ENCODE results near the gene RPS8.
"Not testable (repeated sequence)": the region's sequence is repeated elsewhere in the genome, so short reads cannot be mapped to it uniquely, and the experiment has no call there.

Gene RPS8

GRCh38 chr1:44803312-44804095, 28.2 kb downstream of the RPS8 start:
- DNase-seq = no peak

- no peak for DNase-seq
Measured at GRCh38 chr1:44805311-44806024, 30.1 kb downstream of the RPS8 start.

DNA sequence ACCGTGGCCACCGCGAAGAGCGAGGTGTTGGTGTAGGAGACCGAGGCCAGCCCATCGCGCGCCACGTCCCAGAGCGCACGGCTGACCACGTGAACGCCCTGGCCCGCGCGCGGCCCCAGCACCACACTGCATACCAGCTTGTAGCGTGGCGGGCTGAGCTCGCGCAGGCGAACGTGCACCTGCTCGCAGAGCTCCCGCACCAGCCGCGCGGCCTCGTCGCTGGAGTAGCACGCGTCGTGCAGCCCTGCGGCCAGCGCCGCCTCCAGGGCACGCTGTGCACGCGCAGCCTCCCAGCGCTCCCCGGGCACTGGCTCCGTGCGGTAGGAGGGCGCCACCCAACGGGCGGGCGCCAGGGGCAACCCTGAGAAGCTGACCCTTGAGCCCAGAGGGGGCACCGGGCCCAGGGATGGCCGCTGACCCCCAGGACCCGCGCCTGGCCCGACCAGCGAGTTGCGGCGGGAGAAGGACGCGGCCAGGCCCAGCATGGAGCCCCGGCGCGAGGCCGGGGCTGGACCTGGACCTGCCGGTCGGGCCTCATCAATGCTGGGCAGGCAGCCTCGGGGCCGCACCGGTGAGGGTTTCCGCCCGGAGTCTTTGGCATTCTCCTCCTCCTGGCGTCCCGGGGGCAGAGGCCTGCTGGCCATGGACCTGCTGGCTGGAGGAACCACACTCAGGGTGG, 30.8 kb downstream of the RPS8 start:
- no peak for DNase-seq

GRCh38 chr1:44806704-44807363, 31.5 kb downstream of the RPS8 start, which contains the start of gene DYNLT4:
TSS of gene DYNLT4 (minus strand) at chr1:44807351. CDS start at chr1:44806668, 683 bp downstream.
- no peak for DNase-seq

DNA sequence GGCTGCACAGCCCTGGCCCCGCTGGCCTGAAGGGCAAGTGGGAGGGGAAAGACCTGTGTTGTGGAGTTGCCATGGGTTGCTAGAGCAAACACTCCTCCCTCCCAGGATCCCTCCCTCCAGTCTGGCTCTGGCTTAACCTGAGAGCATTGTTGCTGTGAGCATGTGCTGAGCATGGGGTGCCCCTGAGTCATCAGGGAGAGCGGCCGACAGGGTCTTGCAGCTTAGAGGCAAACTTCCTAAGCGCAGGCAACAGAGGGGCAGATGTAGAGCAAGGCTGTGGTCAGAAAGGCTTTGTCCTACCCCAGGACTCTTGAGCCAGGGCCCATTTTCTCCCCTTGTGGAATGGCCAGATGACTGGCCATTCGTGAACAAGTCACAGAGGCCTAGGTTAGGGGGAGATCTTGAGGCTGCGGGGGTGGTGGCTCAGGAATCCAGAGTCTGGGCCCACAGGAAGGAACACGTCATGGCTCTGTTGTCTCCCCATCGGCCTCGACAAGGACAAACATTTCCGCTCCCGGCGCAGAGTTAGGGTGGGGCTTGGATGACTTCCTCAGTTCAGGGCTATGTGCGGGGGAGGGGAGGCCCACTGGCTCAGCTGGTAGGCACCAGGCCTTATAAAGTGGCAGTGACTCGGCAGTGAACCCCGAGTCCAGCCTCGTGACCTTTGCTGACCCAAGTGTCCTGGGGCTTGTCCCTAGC, 32.2 kb downstream of the RPS8 start:
- peak; percentile 79 to 84 for DNase-seq

DNA sequence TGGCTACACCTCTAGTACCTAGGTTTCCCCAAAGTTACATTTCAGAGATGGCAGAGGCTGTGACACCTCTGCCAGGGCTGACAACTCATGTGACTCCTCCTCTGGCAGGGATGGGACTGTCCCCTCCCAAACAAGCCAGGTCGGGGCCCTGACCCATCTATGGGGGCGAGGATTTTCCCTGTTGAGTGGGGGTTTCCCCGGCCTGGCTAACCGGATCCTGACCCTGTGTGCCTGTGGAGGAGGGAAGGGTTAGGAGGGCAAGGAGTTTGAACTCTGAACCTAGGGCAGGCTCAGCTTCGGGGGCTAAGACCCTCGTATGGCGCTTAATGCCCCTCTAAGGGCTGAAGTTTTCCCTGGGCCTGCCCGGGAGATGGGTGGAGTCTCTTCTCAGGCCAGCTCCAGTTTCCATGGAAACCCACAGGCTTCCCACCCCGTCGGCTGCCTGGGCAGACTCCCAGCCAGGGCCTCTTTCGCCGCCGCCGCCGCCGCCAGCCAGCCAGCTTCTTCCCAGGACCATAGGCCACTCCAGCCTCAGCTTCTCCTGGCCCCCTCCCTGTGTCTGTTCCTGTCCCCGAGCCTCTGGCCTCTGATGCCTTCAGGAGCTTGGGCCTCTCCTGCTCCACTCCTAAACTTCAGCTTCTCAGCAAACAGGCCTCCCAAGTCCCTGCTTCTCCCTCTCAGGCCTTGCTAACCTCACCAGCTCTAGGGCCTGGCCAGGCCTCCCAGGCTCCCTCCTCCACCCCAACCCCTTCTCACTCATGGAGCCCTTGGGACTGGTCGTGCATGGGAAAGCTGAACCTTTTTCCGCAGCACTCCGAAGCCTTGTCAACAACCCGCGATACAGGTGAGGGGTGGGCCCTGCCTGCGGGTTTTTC, 33.0 kb downstream of the RPS8 start, which contains the start of gene BTBD19:
Gene BTBD19 (plus strand): TSS at position 461 of the 875 bp plus-strand sequence. CDS start 298 bp downstream, at position 759.
- DNase-seq = peak; percentile 67 to 73

- peak; percentile 77 for DNase-seq
Measured at GRCh38 chr1:44808938-44809917, 33.9 kb downstream of the RPS8 start.

- no peak for DNase-seq
Measured at GRCh38 chr1:44810101-44810761, 34.9 kb downstream of the RPS8 start.

- not testable (repeated sequence) for DNase-seq
Measured at GRCh38 chr1:44810762-44811105, 35.4 kb downstream of the RPS8 start.

- DNase-seq = no peak
Measured at GRCh38 chr1:44811234-44811633, 35.9 kb downstream of the RPS8 start.

DNA sequence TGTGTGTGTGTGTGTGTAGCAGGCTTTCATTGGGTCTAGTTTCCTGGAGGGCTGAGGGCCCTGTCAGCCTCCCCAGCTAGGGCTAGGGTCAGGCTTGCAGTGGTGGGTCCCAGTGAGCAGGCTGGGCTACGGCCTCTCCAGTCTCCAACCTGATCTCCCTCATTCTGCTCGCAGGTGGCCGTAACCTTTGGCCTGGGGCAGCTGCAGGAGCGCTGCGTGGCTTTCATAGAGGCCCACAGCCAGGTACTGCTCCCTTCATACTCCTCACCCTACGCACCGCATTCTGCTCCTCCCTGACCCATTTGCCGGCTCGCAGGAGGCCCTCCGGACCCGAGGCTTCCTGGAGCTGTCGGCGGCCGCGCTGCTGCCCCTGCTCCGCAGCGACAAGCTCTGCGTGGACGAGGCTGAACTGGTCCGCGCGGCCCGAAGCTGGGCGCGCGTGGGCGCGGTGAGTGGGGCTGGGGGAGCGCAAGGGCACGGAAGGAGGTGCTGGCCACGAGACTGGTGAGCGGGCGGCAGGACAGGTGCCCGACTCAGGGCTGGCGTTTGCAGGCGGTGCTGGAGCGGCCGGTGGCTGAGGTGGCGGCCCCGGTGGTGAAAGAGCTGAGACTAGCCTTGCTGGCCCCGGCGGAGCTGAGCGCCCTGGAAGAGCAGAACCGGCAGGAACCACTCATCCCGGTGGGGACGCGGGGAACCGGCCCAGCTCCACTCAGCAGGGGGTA, 37.6 kb downstream of the RPS8 start:
- no peak for DNase-seq

DNA sequence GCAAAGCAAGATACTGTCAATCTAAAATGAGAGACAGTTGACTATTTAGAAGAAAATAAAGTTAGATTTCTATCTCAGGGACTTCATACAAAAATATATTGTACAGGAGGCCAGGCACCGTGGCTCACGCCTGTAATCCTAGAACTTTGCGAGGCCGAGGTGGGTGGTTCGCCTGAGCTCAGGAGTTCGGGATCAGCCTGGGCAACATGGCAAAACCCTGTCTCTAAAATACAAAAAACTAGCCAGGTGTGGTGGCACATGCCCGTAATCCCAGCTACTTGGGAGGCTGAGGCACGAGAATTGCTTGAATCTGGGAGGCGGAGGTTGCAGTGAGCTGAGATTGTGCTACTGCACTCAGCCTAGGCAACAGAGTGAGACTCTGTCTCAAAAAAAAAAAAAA, 40.6 kb downstream of the RPS8 start:
- DNase-seq = not testable (repeated sequence)

GRCh38 chr1:44817307-44817706, 42.0 kb downstream of the RPS8 start:
- DNase-seq = no peak

DNA sequence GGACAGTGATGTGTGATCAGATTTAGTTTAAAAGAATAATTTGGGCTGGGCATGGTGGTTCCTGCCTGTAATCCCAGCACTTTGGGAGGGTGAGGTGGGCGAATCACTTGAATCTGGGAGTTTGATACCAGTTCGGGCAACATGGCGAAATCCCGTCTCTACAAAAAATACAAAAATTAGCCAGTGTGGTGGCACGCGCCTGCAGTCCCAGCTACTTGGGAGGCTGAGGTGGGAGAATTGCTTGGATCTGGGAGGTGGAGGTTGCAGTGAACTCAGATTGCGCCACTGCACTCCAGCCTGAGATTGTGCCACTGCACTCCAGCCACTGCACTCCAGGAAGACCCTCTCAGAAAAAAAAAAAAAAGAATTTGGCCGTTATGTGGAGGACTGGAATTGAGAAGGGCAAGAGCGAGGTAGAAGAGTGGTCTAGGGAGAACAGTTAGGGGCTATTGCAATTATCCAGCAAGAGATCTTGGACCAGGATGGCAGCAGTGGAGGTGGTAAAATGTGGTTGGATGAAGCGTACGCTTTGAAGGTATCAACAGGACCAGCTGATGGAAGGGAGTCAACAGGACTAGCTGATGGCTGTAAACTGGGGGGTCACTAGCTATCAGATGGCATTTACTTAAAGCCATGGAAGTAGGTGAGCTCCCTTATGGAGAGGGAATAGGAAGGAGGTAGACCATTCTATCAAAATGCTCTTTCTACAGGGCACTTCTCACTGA, 42.6 kb downstream of the RPS8 start:
- DNase-seq = no peak

DNA sequence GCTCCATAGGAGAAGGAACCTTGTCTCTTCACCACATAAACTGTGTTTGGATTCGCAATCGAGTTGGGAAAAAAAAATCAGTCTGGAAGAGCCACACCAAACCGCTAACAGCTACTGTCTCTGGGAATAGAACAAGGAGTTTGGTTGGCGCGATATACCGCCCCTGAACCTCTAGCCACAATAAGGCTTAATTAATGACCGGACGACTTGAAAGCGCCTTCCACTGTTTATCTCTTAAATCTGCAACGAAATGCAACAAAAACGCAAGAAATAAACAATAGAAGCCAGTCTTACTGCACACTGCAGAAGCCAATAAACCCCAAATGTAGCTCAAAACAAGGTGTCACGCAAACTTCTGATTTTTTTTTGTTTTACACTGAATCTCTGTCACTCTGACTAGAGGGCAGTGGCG, 43.9 kb downstream of the RPS8 start:
- DNase-seq = no peak

DNA sequence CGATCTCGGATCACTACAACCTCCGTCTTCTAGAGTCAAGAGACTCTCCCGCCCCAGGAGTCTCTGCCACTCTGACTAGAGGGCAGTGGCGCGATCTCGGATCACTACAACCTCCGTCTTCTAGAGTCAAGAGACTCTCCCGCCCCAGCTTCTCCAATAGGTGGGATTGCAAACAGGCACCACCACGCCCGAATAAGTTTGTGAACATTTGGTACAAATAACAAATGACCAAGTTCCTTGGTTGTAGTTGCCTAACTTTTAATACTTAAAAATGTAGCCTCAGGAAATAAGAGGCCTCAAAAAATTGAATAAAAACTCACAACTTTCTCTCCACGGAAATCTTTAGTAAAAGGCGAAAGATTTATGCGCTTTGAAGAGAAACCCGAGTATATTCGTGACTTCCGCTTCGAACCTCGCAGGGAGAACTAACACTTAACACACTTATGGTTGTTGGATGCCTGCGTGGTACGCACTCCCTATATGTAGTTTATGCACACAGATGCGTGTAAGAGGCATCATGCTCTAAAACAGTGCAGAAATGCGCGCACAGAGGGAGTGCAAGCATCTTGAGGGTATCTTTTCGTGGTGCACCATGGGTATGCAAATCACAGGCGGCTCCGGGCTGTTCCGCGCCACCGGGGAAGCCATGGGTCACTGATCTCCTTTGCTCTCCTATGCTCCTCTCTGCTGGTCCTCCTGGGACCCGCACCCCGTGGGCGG, 44.4 kb downstream of the RPS8 start:
- DNase-seq = peak; percentile 75 to 79
